Natural killer cell (primary cell): ENCODE results near the gene WBP2. TPM values are rescaled to one million over a fixed set of nuclear protein-coding genes. Genes with fewer than 3 reads are reported as not detected.

Experiments used
- ATAC-seq, 3 donors: fragments of 150-1000 bp in 2 of 3; fragments of 200-7000 bp in 1 of 3; cut with Tn5 transposase; 1 replicate in 1 of 3; 2 replicates in 2 of 3; pipeline ENCODE4 v1.10.0; 2021; ENCODE audit warnings: mild to moderate bottlenecking in 2 of 3, moderate library complexity in 2 of 3
- DNase-seq, 2 donors: peaks; one replicate each; pipeline versions ENCODE4 v3.0.0 to v3.0.0-alpha.2; 2013 to 2021; ENCODE audit warnings: mixed read lengths in 1 of 2
- H3K27ac ChIP-seq: one replicate; pipeline ENCODE4 v1.5.1; 2013; ENCODE audit warnings: mild to moderate bottlenecking, low read length
- H3K27me3 ChIP-seq: one replicate; pipeline ENCODE4 v1.6.1; 2013; ENCODE audit warnings: low read length; ENCODE audit not compliant: control insufficient read depth, insufficient read depth
- H3K36me3 ChIP-seq: one replicate; pipeline ENCODE4 v1.6.1; 2013; ENCODE audit warnings: low read length; ENCODE audit not compliant: control insufficient read depth, insufficient read depth
- H3K4me1 ChIP-seq: one replicate; pipeline ENCODE4 v1.6.1; 2013; ENCODE audit warnings: low read length; ENCODE audit not compliant: control insufficient read depth, insufficient read depth
- H3K4me3 ChIP-seq: one replicate; pipeline ENCODE4 v1.5.1; 2013; ENCODE audit warnings: low read length
- H3K9me3 ChIP-seq: one replicate; pipeline ENCODE4 v1.6.1; 2013; ENCODE audit warnings: low read length; ENCODE audit not compliant: control insufficient read depth, insufficient read depth
- H3K27ac Mint-ChIP-seq, 2 donors: one replicate each; pipeline ENCODE4 v1.8.0; 2022; ENCODE audit warnings: mild to moderate bottlenecking in 2 of 2, mixed read lengths in 2 of 2, moderate library complexity in 1 of 2
- H3K27me3 Mint-ChIP-seq, 2 donors: one replicate each; pipeline ENCODE4 v1.8.0; 2022; ENCODE audit warnings: low read depth in 2 of 2, mixed read lengths in 2 of 2
- H3K36me3 Mint-ChIP-seq: one replicate; pipeline ENCODE4 v1.8.0; 2022; ENCODE audit warnings: mixed read lengths
- H3K4me1 Mint-ChIP-seq, 2 donors: one replicate each; pipeline ENCODE4 v1.8.0; 2022; ENCODE audit warnings: mixed read lengths in 2 of 2
- H3K4me3 Mint-ChIP-seq: one replicate; pipeline ENCODE4 v1.8.0; 2022; ENCODE audit warnings: mild to moderate bottlenecking, moderate library complexity, mixed read lengths
- H3K9me3 Mint-ChIP-seq, 2 donors: one replicate each; pipeline ENCODE4 v1.8.0; 2022; ENCODE audit warnings: mixed read lengths in 2 of 2
- WGBS: methylation state at CpG from one replicate; pipeline ENCODE4 v1.1.7; 2013; ENCODE audit warnings: missing lambda C conversion rate; ENCODE audit not compliant: insufficient coverage; 5-methylcytosine and 5-hydroxymethylcytosine counted together
- intact Hi-C: fragments of 100-400 bp; cut with micrococcal nuclease; formaldehyde crosslinking; loops from one replicate; pipeline ENCODE4 v1.14.2; 2022
- total RNA-seq, 4 donors: library from RNA; stranded (reverse); fragments of 120-200 nt in 1 of 4; gene quantifications; one replicate each; pipeline versions ENCODE4 v1.2.3 to v1.2.4, GENCODE V29; 2013 to 2022
- TF ChIP-seq, protein P1 (sequence below): fragments of 200-600 bp; IDR thresholded peaks from one replicate; pipeline ENCODE4 v1.8.0; 2022; ENCODE audit warnings: antibody characterized with exemption

The WBP2 gene
- total RNA-seq, 3 donors from 2014 or later (not counting 1 experiment from before 2014, with no cell fraction given), result 81.1 to 106 (median 95.2) TPM

DNA sequence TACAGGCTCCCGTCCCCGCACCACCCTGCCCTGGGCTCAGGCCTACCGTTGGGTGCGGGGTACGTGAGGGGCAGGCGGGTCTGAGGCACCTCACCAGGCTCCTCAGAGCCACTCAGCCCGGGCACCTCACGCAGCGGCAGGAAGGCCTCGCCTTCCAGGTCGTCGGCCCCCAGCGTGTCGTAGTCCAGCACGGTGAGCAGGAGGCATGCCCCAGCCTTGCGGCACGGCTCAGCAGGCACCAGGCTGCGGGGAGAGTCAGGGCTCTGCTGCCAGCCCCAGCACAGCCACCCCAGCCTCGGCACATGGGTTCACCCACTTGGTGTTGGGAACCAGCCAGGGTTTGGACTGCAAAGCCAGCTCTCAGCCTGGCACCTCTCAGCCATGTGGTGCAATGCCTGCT, 26.4 kb downstream of the WBP2 start:
- intact Hi-C loops, result no loop called here
- TF ChIP-seq, protein P1, sequence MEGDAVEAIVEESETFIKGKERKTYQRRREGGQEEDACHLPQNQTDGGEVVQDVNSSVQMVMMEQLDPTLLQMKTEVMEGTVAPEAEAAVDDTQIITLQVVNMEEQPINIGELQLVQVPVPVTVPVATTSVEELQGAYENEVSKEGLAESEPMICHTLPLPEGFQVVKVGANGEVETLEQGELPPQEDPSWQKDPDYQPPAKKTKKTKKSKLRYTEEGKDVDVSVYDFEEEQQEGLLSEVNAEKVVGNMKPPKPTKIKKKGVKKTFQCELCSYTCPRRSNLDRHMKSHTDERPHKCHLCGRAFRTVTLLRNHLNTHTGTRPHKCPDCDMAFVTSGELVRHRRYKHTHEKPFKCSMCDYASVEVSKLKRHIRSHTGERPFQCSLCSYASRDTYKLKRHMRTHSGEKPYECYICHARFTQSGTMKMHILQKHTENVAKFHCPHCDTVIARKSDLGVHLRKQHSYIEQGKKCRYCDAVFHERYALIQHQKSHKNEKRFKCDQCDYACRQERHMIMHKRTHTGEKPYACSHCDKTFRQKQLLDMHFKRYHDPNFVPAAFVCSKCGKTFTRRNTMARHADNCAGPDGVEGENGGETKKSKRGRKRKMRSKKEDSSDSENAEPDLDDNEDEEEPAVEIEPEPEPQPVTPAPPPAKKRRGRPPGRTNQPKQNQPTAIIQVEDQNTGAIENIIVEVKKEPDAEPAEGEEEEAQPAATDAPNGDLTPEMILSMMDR, result no peak
- peak overlapping the region; percentile 94 to 97 for H3K27ac Mint-ChIP-seq
- peaks cover 25 to 41% of the 10 kb centered on the region in 2 donors for H3K4me1 Mint-ChIP-seq
- H3K27ac ChIP-seq, result peak overlapping the region; percentile 83
- no peaks in the 10 kb centered on the region for H3K9me3 ChIP-seq
- H3K36me3 ChIP-seq, result peaks cover 47% of the 10 kb centered on the region
- ATAC-seq (no peak), DNase-seq (no peak)
- WGBS, result 93% methylated on average over 19 of the region's 19 CpGs
- no peaks in the 10 kb centered on the region for H3K9me3 Mint-ChIP-seq
- H3K27me3 Mint-ChIP-seq, result no peaks in the 10 kb centered on the region
- no peaks in the 10 kb centered on the region for H3K36me3 Mint-ChIP-seq
- no peaks in the 10 kb centered on the region for H3K27me3 ChIP-seq
- H3K4me1 ChIP-seq, result peaks cover 54% of the 10 kb centered on the region
- H3K4me3 Mint-ChIP-seq, result no peak overlapping the region
- H3K4me3 ChIP-seq, result no peak overlapping the region

DNA sequence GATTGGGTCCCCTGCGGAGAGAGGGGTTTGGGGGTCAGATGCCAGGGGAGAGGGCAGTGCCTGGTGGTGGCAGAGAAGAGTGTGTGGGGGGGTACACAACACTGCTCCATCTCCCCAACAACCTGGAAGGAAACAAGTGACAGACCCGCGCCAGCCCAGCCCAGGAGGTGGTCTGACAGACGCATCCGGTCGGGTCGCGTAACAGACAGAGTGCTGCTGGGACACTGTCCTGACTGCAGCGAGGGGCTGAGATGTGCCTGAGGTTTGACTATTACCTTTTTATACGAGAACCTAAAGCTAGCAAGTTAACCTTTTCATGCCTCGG, 27.1 kb downstream of the WBP2 start:
- Histone ChIP-seq H3K27me3 (no peaks in the 10 kb centered on the region), H3K27ac (peak overlapping the region; percentile 83), H3K36me3 (peaks cover 48% of the 10 kb centered on the region), H3K4me3 (no peak overlapping the region), H3K4me1 (peaks cover 47% of the 10 kb centered on the region), H3K9me3 (no peaks in the 10 kb centered on the region)
- intact Hi-C loops, result no loop called here
- peak overlapping the region; percentile 45 for H3K4me3 Mint-ChIP-seq
- no peaks in the 10 kb centered on the region for H3K27me3 Mint-ChIP-seq
- no peaks in the 10 kb centered on the region for H3K36me3 Mint-ChIP-seq
- WGBS, result 56% methylated on average over 11 of the region's 11 CpGs
- TF ChIP-seq, protein P1, result no peak
- peaks cover 18 to 34% of the 10 kb centered on the region in 2 donors for H3K4me1 Mint-ChIP-seq
- no peaks in the 10 kb centered on the region for H3K9me3 Mint-ChIP-seq
- peak; percentile 34 to 55 (median 50) for ATAC-seq
- DNase-seq, result no peak
- H3K27ac Mint-ChIP-seq, result peak overlapping the region; percentile 86 to 94

DNA sequence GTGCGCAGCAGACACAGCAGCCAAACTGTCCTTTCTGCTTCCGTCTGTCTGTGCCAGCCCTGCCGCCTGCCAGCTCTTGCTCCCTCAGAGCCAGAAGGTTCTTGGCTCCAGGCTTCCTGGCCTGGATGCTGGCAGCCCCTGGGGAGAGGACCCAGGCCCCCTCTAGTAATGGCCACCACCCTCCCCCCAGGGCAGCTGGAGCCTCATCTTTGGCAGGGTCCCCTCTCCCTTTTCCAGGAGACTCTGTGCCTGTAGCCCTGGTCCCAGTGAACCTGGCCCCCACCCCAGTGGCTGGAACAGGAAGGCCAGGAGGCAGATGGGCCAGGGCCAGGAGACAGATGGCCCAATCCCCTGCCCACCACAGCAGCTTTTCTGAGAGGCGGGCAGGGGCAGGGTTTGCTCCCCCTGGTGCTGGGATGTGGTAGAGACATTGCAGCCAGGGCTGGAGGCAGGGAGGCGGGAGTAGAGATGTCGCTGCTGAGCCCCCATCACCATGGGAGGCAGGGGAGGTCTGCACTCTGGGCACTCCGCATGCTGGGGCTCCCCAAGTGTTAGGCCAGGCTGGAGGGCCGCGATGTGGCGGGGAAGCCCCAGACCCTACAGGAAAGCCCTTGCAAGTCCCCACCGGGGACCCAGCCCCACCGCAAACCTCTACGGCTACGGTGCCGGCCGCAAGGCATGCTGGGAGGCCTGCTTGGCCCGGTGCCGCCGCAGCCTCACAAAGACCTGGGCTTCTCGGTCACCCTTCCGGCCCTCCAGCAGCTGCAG, 27.6 kb downstream of the WBP2 start:
- 51% methylated on average over 21 of the region's 21 CpGs for WGBS
- Mint-ChIP-seq H3K27me3 (no peaks in the 10 kb centered on the region), H3K4me1 (peaks cover 13 to 29% of the 10 kb centered on the region in 2 donors), H3K27ac (peak overlapping the region; percentile 86 to 94), H3K4me3 (peak overlapping the region; percentile 45), H3K36me3 (no peaks in the 10 kb centered on the region), H3K9me3 (no peaks in the 10 kb centered on the region)
- Histone ChIP-seq H3K27me3 (no peaks in the 10 kb centered on the region), H3K4me3 (peak overlapping the region; percentile 6), H3K36me3 (peaks cover 46% of the 10 kb centered on the region), H3K27ac (peak overlapping the region; percentile 83), H3K4me1 (peaks cover 41% of the 10 kb centered on the region), H3K9me3 (no peaks in the 10 kb centered on the region)
- peak; percentile 79 for DNase-seq
- intact Hi-C loops, result no loop called here
- TF ChIP-seq, protein P1, result peak; percentile 67
- peak; percentile 71 to 78 (median 77) for ATAC-seq
